OCI-LY3 (cell line): ENCODE data around the gene NME3.

Experiments
- EZH2phosphoT487 ChIP-seq: fragments of 200-600 bp; shearing (Covaris generic); IDR thresholded peaks from 2 replicates; pipeline ENCODE4 v1.6.1; 2018; ENCODE audit warnings: antibody characterized with exemption, mixed run types, low read depth
- TF ChIP-seq, protein P1 (sequence below): fragments of 200-600, 300-600 bp; sonication (generic); IDR thresholded peaks from 2 replicates; pipeline ENCODE4 v1.5.1; 2014; ENCODE audit warnings: antibody characterized with exemption, low read length, low read depth

DNA sequence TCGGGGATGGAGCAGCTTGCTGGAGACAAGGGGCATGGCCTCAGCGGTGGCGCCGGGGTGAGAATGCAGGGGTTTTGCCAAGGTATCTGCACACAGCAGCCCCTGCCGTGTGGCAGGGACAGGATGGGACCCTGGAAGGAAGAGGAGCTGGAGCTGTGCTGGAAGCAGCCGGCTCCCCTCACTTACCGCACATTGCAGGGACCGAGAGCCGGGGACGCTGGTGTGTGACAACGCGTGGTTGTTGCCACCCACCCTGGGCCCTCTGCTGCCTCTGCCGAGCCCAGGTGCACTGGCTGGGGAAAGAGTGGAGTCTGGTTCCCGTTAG is 14.5 kb upstream of the NME3 start:
- TF ChIP-seq, protein P1, sequence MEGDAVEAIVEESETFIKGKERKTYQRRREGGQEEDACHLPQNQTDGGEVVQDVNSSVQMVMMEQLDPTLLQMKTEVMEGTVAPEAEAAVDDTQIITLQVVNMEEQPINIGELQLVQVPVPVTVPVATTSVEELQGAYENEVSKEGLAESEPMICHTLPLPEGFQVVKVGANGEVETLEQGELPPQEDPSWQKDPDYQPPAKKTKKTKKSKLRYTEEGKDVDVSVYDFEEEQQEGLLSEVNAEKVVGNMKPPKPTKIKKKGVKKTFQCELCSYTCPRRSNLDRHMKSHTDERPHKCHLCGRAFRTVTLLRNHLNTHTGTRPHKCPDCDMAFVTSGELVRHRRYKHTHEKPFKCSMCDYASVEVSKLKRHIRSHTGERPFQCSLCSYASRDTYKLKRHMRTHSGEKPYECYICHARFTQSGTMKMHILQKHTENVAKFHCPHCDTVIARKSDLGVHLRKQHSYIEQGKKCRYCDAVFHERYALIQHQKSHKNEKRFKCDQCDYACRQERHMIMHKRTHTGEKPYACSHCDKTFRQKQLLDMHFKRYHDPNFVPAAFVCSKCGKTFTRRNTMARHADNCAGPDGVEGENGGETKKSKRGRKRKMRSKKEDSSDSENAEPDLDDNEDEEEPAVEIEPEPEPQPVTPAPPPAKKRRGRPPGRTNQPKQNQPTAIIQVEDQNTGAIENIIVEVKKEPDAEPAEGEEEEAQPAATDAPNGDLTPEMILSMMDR = no peak
- TF ChIP-seq EZH2phosphoT487 = no peak
